Measurements from ENCODE around the gene MMP26. TPM values are rescaled to one million over a fixed set of nuclear protein-coding genes. Genes with fewer than 3 reads are reported as not detected.

Gene MMP26
- total and polyA plus RNA-seq, 4 donors, result not detected

DNA sequence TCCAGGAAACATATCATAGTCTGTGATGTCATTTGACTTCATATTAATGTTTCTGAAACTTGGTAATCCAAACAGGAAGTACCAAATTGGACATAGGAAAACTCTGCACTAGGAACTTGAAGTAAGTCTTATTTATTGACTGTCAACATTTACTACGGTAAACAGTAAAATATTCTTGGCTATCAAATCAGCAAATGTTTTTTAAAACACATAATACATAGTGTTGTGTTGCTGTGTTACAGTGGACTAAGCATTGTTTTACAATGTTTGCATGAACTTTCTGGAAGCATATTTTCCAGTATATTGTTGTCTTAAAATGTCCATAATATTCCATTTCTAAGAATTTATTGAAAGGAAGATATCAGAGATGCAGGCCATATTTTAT is 4.2 kb upstream of the MMP26 start:
- peaks cover 0 to 3% (median 0%) of the 10 kb centered on the region in 4 donors for H3K27me3 ChIP-seq (ENCODE audit: control insufficient read depth in 4 of 4, insufficient read depth in 4 of 4, low read length in 3 of 4)

More for the DNA sequence above, 4.2 kb upstream of the MMP26 start:
- no peak for DNase-seq (ENCODE audit: low spot score)
- H3K9ac ChIP-seq (ENCODE audit: low read depth in 1 of 2, low read length in 2 of 2), result no peak overlapping the region
- no peaks in the 10 kb centered on the region for H3K9me3 ChIP-seq (ENCODE audit: control insufficient read depth in 4 of 4, low read length in 3 of 4)
- H3K4me1 ChIP-seq (ENCODE audit: control insufficient read depth in 4 of 4, insufficient read depth in 4 of 4, low read length in 3 of 4), result no peaks in the 10 kb centered on the region
- WGBS, result 78% methylated on average over 1 of the region's 1 CpG
- H3K36me3 ChIP-seq (ENCODE audit: control insufficient read depth in 4 of 4, insufficient read depth in 3 of 4, low read depth in 1 of 4, low read length in 3 of 4), result no peaks in the 10 kb centered on the region
- H3K27ac ChIP-seq (ENCODE audit: low read depth in 1 of 2, low read length in 2 of 2), result no peak overlapping the region
- TF ChIP-seq FOXA1 (IDR thresholded peaks at IDR 0.05) (no peak), EGR1 (IDR thresholded peaks at IDR 0.05; ENCODE audit: low read depth in 2 of 2) (no peak), ATF3 (IDR thresholded peaks at IDR 0.05) (no peak), RXRA (IDR thresholded peaks at IDR 0.05) (no peak), TAF1 (conservative IDR thresholded peaks at IDR 0.05) (no peak), NR2F2 (IDR thresholded peaks at IDR 0.05) (no peak), YY1 (IDR thresholded peaks at IDR 0.05) (no peak), RAD21 (IDR thresholded peaks at IDR 0.05) (no peak), SP1 (IDR thresholded peaks at IDR 0.05) (no peak), JUND (IDR thresholded peaks at IDR 0.05) (no peak), HNF4A (conservative IDR thresholded peaks at IDR 0.05) (no peak), FOXA2 (IDR thresholded peaks at IDR 0.05) (no peak), REST (IDR thresholded peaks at IDR 0.05) (no peak), HNF4G (IDR thresholded peaks at IDR 0.05) (no peak)
- TF ChIP-seq, protein P1, sequence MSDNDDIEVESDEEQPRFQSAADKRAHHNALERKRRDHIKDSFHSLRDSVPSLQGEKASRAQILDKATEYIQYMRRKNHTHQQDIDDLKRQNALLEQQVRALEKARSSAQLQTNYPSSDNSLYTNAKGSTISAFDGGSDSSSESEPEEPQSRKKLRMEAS (IDR thresholded peaks at IDR 0.05), result no peak
- TF ChIP-seq, protein P2, sequence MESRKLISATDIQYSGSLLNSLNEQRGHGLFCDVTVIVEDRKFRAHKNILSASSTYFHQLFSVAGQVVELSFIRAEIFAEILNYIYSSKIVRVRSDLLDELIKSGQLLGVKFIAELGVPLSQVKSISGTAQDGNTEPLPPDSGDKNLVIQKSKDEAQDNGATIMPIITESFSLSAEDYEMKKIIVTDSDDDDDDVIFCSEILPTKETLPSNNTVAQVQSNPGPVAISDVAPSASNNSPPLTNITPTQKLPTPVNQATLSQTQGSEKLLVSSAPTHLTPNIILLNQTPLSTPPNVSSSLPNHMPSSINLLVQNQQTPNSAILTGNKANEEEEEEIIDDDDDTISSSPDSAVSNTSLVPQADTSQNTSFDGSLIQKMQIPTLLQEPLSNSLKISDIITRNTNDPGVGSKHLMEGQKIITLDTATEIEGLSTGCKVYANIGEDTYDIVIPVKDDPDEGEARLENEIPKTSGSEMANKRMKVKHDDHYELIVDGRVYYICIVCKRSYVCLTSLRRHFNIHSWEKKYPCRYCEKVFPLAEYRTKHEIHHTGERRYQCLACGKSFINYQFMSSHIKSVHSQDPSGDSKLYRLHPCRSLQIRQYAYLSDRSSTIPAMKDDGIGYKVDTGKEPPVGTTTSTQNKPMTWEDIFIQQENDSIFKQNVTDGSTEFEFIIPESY (IDR thresholded peaks at IDR 0.05), result no peak
- TF ChIP-seq, protein P3, sequence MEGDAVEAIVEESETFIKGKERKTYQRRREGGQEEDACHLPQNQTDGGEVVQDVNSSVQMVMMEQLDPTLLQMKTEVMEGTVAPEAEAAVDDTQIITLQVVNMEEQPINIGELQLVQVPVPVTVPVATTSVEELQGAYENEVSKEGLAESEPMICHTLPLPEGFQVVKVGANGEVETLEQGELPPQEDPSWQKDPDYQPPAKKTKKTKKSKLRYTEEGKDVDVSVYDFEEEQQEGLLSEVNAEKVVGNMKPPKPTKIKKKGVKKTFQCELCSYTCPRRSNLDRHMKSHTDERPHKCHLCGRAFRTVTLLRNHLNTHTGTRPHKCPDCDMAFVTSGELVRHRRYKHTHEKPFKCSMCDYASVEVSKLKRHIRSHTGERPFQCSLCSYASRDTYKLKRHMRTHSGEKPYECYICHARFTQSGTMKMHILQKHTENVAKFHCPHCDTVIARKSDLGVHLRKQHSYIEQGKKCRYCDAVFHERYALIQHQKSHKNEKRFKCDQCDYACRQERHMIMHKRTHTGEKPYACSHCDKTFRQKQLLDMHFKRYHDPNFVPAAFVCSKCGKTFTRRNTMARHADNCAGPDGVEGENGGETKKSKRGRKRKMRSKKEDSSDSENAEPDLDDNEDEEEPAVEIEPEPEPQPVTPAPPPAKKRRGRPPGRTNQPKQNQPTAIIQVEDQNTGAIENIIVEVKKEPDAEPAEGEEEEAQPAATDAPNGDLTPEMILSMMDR (IDR thresholded peaks at IDR 0.05; ENCODE audit: low read depth, low read length, missing input control), result no peak
- H3K4me3 ChIP-seq (ENCODE audit: low read depth in 1 of 3, low read length in 3 of 3), result no peak overlapping the region
